Fibroblast of skin of left biceps (primary cell): ENCODE data around the gene EYA2.

Experiments
- DNase-seq, 2 experiments: peaks; one replicate each; pipeline ENCODE4 v3.0.0-alpha.2; 2013; ENCODE audit warnings: low read depth in 2 of 2

EYA2 gene

DNA sequence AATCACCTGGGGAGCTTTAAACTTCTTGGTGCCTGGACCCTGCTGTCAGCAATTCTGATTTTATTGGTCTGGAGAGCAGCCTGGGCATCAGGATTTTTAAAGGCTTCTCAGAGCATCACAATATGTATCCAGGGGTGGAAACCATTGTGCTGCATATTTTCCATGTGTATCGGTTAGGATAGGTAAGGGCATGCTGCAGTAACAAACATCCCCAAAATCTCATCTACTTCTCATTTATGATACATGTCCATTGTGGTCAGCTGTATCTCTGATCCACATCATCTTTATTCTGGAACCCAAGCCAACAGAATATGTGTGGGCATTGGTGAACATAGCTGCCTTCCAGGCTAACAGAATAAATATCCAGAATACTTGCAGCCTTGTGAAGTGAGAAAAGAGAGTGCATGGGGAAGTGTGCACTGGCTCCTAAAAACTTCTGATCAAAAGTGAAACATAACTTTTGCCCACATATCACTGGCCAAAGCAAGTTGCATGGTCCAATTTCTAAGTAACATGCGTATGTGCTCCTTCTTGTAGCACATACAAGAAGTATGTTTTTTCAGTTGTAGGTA is 246.8 kb downstream of the EYA2 start:
- no peak for DNase-seq

DNA sequence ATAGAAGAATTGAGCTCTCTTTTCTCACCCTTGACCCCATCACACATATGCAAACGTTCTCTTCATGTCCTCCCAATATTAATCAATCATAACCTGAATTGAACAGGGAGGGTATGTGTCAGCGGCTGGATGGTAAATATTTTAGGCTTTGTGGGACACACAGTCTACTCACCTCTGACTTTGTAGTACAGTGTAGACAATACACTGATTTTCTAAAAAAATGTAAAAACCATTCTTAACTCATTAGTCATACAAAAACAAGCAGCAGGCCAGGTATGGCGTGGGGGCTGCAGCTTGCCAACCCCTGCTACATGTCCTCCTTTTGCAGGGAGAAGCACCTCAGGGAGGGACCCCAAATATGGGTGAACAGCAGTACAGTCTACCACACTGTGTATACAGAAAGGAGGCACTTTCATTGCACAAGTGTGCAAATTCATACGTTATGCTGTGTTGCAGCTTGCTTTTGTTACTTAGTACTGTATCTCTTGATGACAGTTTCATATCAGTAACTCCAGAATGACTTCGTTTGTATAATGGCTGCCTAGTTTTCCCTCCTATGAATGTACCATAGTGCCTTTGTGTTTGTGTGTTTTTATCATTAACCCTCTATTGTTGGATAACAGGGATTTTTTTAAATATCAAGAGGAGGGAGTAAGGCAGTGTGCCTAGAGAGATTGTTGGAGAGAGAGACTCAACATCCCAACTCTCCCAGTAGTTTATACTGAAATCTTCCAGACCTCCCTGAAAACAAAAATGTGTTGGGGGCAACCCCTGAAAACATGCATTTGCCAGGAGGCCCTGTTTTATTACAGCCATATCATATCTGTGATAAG is 247.5 kb downstream of the EYA2 start:
- no peak for DNase-seq

DNA sequence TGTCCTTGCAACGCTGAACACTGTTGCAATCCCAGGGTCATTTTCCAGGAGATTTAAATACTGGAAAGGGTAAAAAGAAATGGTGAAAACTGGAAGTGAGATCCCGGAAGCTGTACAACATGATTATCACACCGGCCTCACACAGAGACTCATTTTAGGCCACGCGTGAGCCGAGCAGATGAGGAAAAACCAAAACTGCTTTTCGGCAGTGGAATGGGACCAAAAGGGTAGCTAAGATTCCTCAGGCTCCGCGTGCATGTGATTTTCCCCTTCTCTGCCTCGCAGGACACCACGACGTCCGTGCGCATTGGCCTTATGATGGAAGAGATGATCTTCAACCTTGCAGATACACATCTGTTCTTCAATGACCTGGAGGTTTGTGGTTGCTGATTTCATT is 248.1 kb downstream of the EYA2 start:
- DNase-seq, result no peak

DNA sequence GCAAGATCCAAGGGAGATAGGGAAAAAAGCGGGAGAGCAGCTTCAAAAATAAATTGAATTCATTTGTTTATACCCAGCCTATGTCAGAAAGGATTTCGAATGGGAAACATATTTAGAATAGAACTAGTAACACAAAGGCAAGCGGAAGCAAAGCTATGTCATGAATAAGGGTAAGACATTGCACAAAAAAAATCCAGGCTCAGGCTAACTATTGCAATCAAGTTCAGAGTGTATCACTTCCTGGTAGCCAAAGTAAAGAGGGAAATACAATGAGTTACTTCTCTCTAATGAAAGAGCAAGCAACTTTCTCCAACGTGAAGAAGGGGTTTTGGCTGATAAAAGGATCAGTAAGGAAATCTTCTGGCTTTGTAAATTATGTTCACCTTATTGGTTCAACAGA is 249.0 kb downstream of the EYA2 start:
- no peak for DNase-seq

DNA sequence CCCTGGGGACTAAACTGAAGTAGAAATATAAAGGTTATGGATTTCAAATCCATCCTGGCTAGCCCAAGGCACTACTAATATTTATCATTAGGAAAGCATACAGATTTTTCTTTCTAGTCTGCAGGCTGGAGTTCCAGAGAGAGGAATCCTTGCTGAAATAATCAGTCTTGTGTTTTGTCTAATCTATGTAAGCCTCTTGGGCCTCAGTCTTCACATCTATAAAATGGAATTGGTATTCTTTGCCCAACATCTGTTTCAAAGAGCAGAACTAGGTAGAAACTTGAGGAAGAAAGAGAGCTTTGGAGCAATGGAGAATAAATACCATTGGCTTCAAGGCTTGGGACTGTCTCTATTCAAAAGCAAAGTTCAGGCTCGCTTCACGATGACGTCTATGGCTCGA is 249.8 kb downstream of the EYA2 start:
- DNase-seq, result no peak

DNA sequence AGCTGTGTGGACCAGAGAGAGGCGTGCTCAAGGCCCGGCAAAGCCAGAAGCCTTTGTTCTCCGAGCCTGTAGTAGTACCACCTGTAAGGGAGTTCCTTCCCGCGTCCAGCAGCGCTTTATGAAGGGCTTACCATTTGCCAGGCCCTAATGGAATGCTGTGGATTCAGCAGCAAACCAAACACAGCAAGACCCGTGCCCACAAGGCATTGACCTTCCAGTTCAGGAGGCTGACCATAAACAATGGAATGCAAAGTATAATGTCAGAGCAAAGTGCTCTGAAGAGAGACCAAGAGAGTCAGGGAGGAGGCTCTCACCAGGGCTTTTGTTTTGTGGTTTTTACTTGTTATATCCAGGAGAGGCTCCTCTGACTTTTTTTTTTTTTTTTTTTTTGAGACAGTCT is 252.0 kb downstream of the EYA2 start:
- DNase-seq, result no peak

DNA sequence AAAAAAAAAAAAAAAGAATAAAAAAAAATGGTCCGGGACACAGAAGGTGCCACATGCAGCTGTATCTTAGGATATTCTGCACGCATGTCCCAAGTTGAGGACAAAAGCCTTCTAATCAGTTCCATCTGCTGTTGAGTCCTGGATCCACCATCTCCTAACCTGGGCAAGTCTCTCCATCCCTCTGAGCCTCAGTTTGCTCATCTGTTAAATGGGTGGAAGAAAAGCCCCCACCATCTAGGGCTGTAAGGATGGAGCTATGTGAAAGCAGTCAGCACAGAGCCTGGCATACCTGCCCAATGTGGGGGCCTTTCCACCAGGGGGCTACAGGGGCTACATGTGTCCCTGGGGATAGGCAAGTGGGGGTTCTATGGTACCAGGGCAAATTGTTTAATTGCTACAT is 253.4 kb downstream of the EYA2 start:
- DNase-seq, result no peak

DNA sequence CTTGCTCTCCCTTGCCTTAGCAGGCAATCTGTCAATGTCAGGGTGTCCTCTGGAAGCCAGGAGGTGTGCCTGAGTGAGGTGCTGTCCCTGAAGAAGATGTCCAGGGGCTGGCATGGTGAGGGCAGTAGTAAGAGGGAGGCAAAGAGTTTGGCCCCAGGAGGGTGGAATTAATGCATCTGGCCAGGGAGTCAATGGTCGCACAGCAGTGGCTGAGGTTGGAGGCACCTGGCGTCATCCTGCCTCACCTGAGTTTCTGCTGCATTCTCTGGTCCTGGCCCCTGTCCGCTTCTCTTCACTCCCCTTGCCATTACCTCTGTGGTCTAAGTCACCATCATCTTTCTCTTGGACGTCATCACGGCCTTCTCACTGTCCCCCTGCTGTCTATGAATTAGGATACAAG is 255.3 kb downstream of the EYA2 start:
- DNase-seq, result no peak

DNA sequence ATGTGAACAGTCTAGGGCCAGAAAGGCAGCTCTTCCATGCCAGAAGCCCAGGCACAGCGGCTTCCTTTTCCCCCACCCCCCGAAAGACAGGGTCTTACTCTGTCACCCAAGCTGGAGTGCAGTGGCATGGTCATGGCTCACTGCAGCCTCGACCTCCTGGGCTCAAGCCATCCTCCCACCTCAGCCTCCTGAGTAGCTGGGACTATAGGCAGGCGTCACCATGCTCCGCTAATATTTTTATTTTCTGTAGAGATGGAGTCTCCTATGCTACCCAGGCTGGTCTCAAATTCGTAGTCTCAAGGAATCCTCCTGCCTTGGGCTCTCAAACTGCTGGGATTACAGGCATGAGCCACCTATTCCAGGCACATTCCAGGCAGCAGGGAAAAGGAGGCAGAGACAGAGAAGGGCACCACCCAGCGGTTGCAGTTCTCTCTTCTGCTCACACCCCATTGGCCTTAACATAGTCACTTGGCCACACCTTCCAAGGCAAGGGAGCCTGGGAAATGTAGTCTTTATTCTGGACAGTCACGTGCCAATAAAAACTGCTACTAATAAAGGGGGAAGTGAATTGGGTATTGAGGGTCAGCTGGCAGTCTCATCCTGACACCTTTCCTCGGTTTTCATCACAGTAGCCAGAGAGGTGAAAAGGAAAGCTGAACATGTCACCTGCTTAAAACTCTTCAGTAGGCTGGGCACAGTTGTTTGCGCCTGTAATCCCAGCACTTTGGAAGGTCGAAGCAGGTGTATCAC is 255.9 kb downstream of the EYA2 start:
- DNase-seq, result peak; percentile 45 to 50

DNA sequence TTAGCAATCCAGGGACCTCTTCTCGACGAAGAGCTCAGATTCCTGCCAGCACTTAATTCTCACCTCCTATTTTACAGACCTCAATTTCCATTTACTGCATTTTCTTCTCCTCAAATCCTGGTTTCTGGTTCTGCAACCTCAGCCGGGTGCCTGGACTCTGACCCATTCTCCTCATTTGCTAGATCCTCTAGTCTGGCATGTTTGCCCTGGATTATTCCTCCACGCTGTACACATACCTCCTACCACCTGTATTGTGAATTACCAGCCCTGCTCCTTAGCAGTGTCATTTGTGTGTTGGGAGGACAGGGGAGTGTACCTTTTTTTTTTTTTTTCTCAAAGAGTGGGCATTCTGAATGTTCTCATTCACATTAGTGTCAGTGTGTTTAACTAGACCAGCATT is 257.4 kb downstream of the EYA2 start:
- no peak for DNase-seq

DNA sequence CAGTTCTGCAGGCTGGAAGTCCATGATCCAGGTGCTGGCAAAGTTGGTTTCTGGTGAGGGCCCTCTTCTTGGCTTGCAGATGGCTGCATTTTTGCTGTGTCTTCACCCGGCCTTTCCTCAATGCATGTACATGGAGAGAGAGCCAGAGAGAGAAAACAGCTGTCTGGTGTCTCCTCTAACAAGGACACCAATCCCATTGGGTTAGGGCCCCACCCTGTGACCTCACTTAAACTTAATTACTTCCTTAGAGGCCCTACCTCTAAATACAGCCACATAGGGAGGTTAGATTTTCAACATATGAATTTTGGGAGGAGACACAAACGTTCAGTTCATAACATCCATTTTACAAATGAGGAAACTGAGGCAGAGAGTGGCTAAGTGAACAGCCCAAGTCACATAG is 259.4 kb downstream of the EYA2 start:
- no peak for DNase-seq

DNA sequence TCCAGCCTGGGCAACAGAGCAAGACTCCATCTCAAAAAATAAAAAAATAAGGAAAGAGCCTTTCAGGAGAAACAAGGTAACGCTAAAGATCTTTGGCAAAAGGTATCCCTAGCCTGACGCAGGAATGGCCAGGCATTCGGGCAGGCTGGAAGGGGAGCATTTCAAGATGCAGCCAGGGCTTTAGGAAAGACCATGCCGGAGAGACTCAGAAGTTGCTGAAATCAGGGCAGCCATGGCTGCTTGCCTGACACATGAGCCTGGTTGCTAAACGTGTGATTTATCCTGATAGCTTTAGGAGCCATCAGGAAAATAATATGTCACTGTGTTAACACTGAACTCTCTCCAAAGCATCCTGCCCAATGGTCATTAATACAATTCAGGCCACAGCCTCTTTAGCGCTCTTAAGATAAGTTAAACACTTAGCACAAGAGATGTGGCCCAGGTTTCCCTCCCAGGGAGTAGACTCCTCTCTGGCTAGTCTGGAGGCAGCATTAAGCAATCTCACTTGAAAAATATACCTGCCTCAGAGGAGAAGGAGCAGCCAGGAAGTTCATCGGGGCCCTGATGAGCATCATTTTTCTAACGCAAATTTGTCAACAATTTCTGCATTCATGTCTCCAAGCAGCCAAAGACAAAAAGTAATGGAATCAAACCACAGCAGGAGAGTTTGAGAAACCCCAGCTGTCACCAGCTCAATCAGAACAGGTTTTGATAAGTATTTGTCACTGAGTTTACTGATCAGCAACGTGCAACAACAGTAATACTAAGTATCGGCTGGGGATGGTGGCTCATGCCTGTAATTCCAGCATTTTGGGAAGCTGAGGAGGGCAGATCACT is 261.9 kb downstream of the EYA2 start:
- DNase-seq, result no peak

DNA sequence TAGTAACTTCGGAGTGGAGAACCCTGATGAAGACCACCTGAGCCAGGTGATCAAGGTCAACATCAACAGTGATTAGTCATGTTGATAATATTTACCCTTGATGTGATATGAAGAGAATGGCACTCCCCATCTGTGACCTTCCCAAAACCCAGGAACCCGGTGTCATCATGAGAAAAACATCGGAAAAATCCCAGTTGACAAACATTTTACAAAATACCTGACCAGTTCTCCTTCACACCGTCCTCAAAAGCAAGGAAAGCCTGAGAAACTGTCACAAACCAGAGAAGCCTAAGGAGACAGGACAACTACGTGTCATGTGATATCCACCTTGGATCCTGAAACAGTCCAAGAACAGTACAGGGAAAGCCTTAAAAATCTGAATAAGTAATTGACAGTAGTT is 264.5 kb downstream of the EYA2 start:
- DNase-seq, result no peak

DNA sequence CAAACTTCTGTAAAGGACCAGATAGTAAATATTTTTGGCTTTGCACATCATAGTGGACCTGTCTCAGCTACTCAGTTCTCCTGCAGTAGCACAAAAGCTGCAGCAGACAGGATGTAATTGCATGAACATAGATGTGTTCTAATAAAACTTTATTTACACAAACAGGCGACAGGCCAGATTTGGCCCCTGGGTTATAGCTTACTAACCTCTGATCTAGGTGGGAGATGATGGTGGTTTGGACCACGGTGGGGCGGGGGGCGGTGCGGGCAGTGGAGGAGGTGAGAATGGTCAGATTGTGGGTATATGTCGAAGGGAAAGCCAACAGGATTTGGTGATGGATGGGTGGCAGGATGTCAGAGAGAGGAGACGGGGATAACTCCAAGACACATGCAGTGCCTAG is 265.6 kb downstream of the EYA2 start:
- DNase-seq, result no peak

DNA sequence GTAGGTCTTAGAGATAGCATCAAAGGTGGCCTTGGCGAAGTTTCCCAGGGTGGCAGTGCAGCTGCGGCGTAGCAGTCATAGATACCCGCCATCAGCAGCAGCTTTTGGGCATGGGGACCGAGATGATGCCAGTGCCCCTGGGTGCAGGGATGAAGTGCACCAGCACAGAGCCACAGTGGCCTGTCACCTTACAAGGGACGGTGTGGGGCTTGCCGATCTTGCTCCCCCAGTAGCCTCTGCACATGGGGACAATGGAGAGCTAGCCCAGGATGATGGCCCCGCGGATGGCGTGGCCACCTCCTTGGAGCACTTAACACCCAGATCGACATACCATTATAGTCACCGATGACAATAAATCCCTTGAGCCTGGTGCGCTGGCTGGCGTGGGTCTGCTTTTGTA is 266.3 kb downstream of the EYA2 start:
- no peak for DNase-seq

DNA sequence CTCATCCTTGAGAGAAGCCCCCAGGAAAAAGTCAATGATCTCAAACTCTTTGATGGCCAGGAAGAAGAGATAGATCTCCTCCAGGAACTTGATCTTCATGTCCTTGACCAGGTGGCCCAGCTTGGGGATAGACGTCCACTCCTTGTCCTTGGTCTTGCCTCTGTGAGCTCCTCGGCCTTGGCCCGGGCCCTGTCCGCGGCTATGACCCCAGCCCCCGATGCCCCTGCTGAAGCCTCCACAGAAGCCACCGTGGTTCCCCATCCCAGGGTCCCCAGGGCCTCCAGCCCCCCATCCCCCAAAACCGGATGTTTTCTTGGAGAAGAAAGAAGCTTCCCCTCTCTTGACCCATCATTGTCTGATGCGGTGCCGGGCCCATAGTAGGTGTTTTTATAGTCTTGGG is 266.8 kb downstream of the EYA2 start:
- DNase-seq, result no peak

DNA sequence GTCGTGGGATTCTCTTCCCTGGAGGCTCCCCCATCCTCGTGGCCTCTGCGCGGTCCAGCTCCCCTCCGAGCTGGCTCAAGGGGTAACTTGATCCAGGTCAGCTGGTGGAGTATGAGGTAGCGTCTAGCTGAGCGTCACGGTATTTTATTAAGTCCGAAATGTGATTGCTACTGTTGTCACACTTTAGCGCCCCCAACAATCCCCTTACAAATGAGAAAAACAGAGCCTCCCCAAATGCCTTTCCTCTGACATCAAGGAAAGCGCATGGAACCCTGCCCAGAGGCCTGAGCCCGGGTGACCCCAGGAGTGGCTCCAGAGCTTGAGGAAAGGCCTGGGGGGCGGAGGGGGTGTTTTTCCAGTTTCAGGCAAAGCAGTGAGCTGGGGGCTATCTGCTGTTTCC is 269.5 kb downstream of the EYA2 start:
- no peak for DNase-seq

DNA sequence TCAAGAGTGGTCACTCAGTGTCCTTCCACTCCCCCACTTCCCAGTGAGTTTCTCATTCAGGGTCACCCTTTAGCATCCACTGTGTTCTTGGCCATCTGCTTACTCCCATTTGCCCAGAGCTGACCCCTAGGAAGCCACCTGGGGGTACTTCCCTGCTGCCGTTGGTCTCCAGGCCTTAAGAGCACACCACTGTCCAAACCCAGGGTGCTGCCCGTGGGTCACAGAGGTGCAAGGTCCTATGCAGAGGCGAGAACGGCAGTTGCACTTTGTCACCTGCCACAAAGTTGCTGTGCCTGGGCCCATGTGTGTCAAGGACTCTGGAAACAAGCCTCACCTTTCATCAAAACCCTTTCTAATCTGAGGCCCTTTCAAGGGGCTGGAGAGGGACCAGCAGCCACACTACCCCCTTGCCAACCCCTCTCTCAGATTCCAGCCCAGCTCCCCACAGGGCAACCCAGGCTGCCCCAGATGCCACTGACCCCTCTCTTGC is 270.8 kb downstream of the EYA2 start:
- DNase-seq, result no peak

DNA sequence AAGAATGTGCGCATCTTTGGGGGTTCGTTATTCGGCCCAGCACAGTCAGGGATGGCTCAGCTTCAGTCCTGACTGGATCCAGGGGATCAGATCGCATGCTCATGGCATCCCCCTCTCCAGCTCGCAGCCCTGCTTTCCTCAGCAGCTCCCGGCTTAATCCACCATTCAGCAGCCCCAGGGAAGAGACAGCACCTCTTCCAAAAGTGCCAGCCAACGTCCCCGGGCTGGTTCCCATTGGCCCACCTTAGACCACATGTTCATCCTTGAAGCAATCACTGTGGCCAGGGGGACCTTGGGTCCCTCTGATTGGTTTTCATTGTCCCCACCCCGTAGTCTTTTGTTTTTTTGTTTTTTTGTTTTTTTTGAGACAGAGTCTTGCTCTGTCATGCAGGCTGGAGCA is 273.2 kb downstream of the EYA2 start:
- no peak for DNase-seq

DNA sequence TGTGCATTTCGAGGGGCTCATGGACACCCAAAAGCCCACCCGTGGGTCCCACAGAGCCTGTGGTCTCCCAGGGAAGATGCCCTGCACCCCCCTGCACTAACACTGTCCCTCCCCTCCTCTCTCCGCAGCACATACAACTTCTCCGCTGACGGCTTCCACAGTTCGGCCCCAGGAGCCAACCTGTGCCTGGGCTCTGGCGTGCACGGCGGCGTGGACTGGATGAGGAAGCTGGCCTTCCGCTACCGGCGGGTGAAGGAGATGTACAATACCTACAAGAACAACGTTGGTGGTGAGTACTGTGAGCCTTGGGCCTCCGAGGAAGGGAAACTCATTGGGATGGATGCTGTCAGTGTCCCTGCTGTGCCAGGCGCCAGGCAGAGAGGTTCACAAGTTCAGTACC is 277.9 kb downstream of the EYA2 start:
- DNase-seq, result no peak

DNA sequence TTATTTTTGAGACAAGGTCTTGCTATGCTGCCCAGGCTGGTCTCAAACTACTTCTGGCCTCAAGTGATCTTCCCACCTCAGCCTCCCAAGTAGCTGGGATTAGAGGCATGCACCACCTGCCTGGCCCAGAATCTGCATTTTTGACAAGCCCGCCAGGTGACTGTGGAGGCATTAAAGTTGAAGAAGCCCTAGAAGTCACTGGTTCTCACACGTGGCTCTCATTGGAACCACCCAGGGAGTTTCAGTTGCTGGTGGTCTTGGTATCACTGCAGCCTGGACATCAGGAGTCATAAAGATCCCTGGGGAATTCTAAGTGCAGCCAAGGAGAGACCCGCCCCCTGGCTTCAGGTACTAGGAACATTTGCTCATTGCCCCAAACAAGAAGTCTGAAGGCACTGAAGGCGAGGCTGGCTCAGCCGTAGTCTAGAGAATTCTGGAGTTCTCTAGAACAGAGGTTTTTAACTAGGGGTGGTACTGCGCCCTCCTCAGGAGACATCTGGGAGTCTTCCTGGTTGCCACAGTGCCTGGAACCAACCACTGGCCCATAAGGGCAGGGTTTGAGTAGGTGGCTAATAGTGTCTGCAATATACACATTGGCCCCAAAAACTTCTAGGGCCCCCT is 279.1 kb downstream of the EYA2 start:
- DNase-seq, result no peak
